Chondrocyte (in vitro differentiated cells): ENCODE results near the gene FZD8. TPM values are rescaled to one million over a fixed set of nuclear protein-coding genes. Genes with fewer than 3 reads are reported as not detected.
"Not testable (repeated sequence)": the region's sequence is repeated elsewhere in the genome, so short reads cannot be mapped to it uniquely, and the experiment has no call there.

Experiments used
- DNase-seq: peaks from one replicate; pipeline ENCODE4 v3.0.0; 2021; ENCODE audit warnings: mixed read lengths, low spot score
- H3K27ac Mint-ChIP-seq: one replicate; pipeline ENCODE4 v1.8.0; 2021; ENCODE audit warnings: mild to moderate bottlenecking, moderate library complexity, mixed read lengths; ENCODE audit not compliant: unreplicated experiment
- H3K27me3 Mint-ChIP-seq: 2 replicates; pipeline ENCODE4 v1.8.0; 2021; ENCODE audit warnings: low read depth, mixed read lengths
- H3K36me3 Mint-ChIP-seq: 2 replicates; pipeline ENCODE4 v1.8.0; 2021; ENCODE audit warnings: low read depth, mixed read lengths
- H3K4me1 Mint-ChIP-seq: 2 replicates; pipeline ENCODE4 v1.8.0; 2021; ENCODE audit warnings: low read depth, mild to moderate bottlenecking, mixed read lengths
- H3K4me3 Mint-ChIP-seq: one replicate; pipeline ENCODE4 v1.8.0; 2021; ENCODE audit warnings: mild to moderate bottlenecking, moderate library complexity, mixed read lengths; ENCODE audit not compliant: unreplicated experiment
- H3K9me3 Mint-ChIP-seq: 2 replicates; pipeline ENCODE4 v1.8.0; 2021; ENCODE audit warnings: low read depth, mixed read lengths
- CTCF ChIP-seq: fragments of 200-600 bp; sonication (generic); IDR thresholded peaks from 2 replicates; pipeline ENCODE4 v1.5.0; 2021; ENCODE audit warnings: antibody characterized with exemption, mild to moderate bottlenecking, moderate library complexity
- long read RNA-seq: library from polyadenylated mRNA; stranded (forward); transcript quantifications from one replicate; pipeline ENCODE4 v2.0.0, GENCODE V29; 2021
- total RNA-seq: library from RNA; stranded (reverse); gene quantifications from 3 replicates; pipeline ENCODE4 v1.2.1, GENCODE V29; 2021

Gene FZD8
- 86.9 to 163 TPM (median 89.5 TPM) in 3 replicates for total RNA-seq
- long read RNA-seq, full-length matches to known transcripts: 8 of 9 reads
- long read RNA-seq, partial matches to known transcripts: 0 of 9 reads
- long read RNA-seq, other reads (novel, unspliced or antisense): 1 of 9 reads

GRCh38 chr10:35642035-35642792 is at the start of gene FZD8:
FZD8 (minus strand) TSS chr10:35642296; CDS start chr10:35641429, 867 bp downstream.
- DNase-seq: peak; percentile 97
- peaks cover 14% of the 10 kb centered on the region for H3K36me3 Mint-ChIP-seq
- peaks cover 35% of the 10 kb centered on the region for H3K4me1 Mint-ChIP-seq
- no peaks in the 10 kb centered on the region for H3K27me3 Mint-ChIP-seq
- H3K4me3 Mint-ChIP-seq: peak within 1 kb of the TSS; percentile 82
- H3K9me3 Mint-ChIP-seq: peaks cover 2% of the 10 kb centered on the region
- TF ChIP-seq CTCF: peak; percentile 60
- H3K27ac Mint-ChIP-seq: peak within 1 kb of the TSS; percentile 89

GRCh38 chr10:35691522-35692236 is 49.6 kb upstream of the FZD8 start:
- no peaks in the 10 kb centered on the region for H3K36me3 Mint-ChIP-seq
- H3K27me3 Mint-ChIP-seq: peaks cover 7% of the 10 kb centered on the region
- peaks cover 9% of the 10 kb centered on the region for H3K4me1 Mint-ChIP-seq
- no peak for DNase-seq
- H3K27ac Mint-ChIP-seq: no peak overlapping the region
- no peaks in the 10 kb centered on the region for H3K9me3 Mint-ChIP-seq
- H3K4me3 Mint-ChIP-seq: no peak overlapping the region
- no peak for TF ChIP-seq CTCF

GRCh38 chr10:35690534-35690933 is 48.4 kb upstream of the FZD8 start:
- H3K27me3 Mint-ChIP-seq: peaks cover 7% of the 10 kb centered on the region

GRCh38 chr10:35685858-35686257 is 43.8 kb upstream of the FZD8 start:
- H3K27ac Mint-ChIP-seq, H3K9me3 Mint-ChIP-seq, DNase-seq, H3K36me3 Mint-ChIP-seq, H3K4me3 Mint-ChIP-seq, H3K27me3 Mint-ChIP-seq: not testable (repeated sequence)
- H3K4me1 Mint-ChIP-seq: peaks cover 20% of the 10 kb centered on the region

More at GRCh38 chr10:35690534-35690933, 48.4 kb upstream of the FZD8 start:
- no peak overlapping the region for H3K4me3 Mint-ChIP-seq
- no peak overlapping the region for H3K27ac Mint-ChIP-seq
- TF ChIP-seq CTCF: no peak
- peaks cover 5% of the 10 kb centered on the region for H3K4me1 Mint-ChIP-seq
- no peaks in the 10 kb centered on the region for H3K36me3 Mint-ChIP-seq
- no peaks in the 10 kb centered on the region for H3K9me3 Mint-ChIP-seq
- no peak for DNase-seq

GRCh38 chr10:35685402-35685801 is 43.3 kb upstream of the FZD8 start:
- Mint-ChIP-seq H3K27me3 (peaks cover 3% of the 10 kb centered on the region), H3K36me3 (peaks cover 2% of the 10 kb centered on the region), H3K27ac (no peak overlapping the region), H3K9me3 (no peaks in the 10 kb centered on the region), H3K4me1 (peaks cover 20% of the 10 kb centered on the region), H3K4me3 (no peak overlapping the region)
- no peak for DNase-seq
- TF ChIP-seq CTCF: no peak
